Endothelial cell of umbilical vein (primary cell): ENCODE data around the gene RSPRY1. TPM values are rescaled to one million over a fixed set of nuclear protein-coding genes. Genes with fewer than 3 reads are reported as not detected.

Experiments
- BruUV-seq: library from RNA; stranded (reverse); fragments of 400-500 nt; replicated peaks from 2 replicates; lab custom pipeline; 2021; lab: Mats Ljungman, UMichigan
- CTCF ChIA-PET: fragments of 300-600, 350-600 bp; sonication (Branson Sonifier 250); formaldehyde crosslinking; loops from one replicate; lab custom pipeline; 2021; ENCODE audit warnings: antibody characterized with exemption, inconsistent platforms; lab: Charles Lee
- POLR2A ChIA-PET: fragments of 300-600, 350-600 bp; sonication (Branson Sonifier 250); formaldehyde crosslinking; loops from one replicate; lab custom pipeline; 2021; ENCODE audit warnings: antibody characterized with exemption, inconsistent platforms; lab: Charles Lee
- DNase-seq: peaks from one replicate; pipeline ENCODE4 v3.0.0-alpha.2; 2011; ENCODE audit warnings: low read depth, low spot score
- FAIRE-seq: peaks from 2 replicates; lab custom pipeline; 2011; peaks lifted over from hg19 to GRCh38; lab: Jason Lieb, UNC
- H2AFZ ChIP-seq: 2 replicates; pipeline ENCODE4 v1.6.0; 2012; ENCODE audit warnings: low read depth, low read length, control low read depth, inconsistent platforms
- H3K27ac ChIP-seq: 2 replicates; pipeline ENCODE4 v1.5.1; 2011; ENCODE audit warnings: low read depth, mild to moderate bottlenecking, control low read depth, low read length, moderate library complexity; ENCODE audit not compliant: insufficient read depth
- H3K27me3 ChIP-seq, 2 experiments: 2 replicates each; pipeline versions ENCODE4 v1.6.0 to v1.6.1; 2011; ENCODE audit warnings: low read length in 2 of 2, mixed read lengths in 1 of 2; ENCODE audit not compliant: control insufficient read depth in 2 of 2, insufficient read depth in 2 of 2
- H3K36me3 ChIP-seq, 2 experiments: 2 replicates in 1 of 2; 3 replicates in 1 of 2; pipeline ENCODE4 v1.5.1; 2011; ENCODE audit warnings: low read length in 2 of 2, mild to moderate bottlenecking in 1 of 2, moderate library complexity in 1 of 2; ENCODE audit not compliant: control insufficient read depth in 2 of 2, insufficient read depth in 2 of 2; ENCODE audit errors: extremely low read depth in 1 of 2
- H3K4me1 ChIP-seq: 3 replicates; pipeline ENCODE4 v1.5.1; 2011; ENCODE audit warnings: mild to moderate bottlenecking, low read length; ENCODE audit not compliant: control insufficient read depth, insufficient read depth; ENCODE audit errors: extremely low read depth
- H3K4me2 ChIP-seq: 2 replicates; pipeline ENCODE4 v1.6.1; 2011; ENCODE audit warnings: low read length, control low read depth, mixed read lengths; ENCODE audit not compliant: insufficient read depth
- H3K4me3 ChIP-seq, 3 experiments: fragments of 200-600 bp in 1 of 3; sonication (generic), shearing (Covaris generic) in 1 of 3; replicated peaks in 1 of 3; 2 replicates each; pipeline ENCODE4 v1.5.1; 2011 to 2016; ENCODE audit warnings: control low read depth in 3 of 3, low read length in 3 of 3, mild to moderate bottlenecking in 2 of 3, inconsistent platforms in 1 of 3, low read depth in 1 of 3, moderate library complexity in 1 of 3; ENCODE audit not compliant: insufficient read depth in 1 of 3
- H3K79me2 ChIP-seq: 2 replicates; pipeline ENCODE4 v1.6.0; 2012; ENCODE audit warnings: low read length, inconsistent platforms; ENCODE audit not compliant: control insufficient read depth, insufficient read depth
- H3K9ac ChIP-seq: replicated peaks from 2 replicates; pipeline ENCODE3; 2011; ENCODE audit warnings: low read length, control low read depth; ENCODE audit not compliant: insufficient read depth; ENCODE audit errors: extremely low read depth
- H3K9me1 ChIP-seq: replicated peaks from 3 replicates; pipeline ENCODE4 v1.6.0; 2011; ENCODE audit warnings: mild to moderate bottlenecking, low read length; ENCODE audit not compliant: control insufficient read depth, insufficient read depth; ENCODE audit errors: extremely low read depth
- H3K9me3 ChIP-seq: replicated peaks from 2 replicates; pipeline ENCODE4 v1.5.1; 2012; ENCODE audit warnings: low read length, inconsistent platforms; ENCODE audit not compliant: control insufficient read depth, insufficient read depth
- H4K20me1 ChIP-seq: replicated peaks from 2 replicates; pipeline ENCODE3; 2011; ENCODE audit warnings: mild to moderate bottlenecking, low read length; ENCODE audit not compliant: control insufficient read depth, insufficient read depth; ENCODE audit errors: extremely low read depth
- EZH2 ChIP-seq: IDR thresholded peaks from 2 replicates; pipeline ENCODE4 v1.6.1; 2012; ENCODE audit warnings: borderline replicate concordance, low read depth, mild to moderate bottlenecking, moderate library complexity, low read length, inconsistent platforms; ENCODE audit not compliant: severe bottlenecking
- FOS ChIP-seq: IDR thresholded peaks from 2 replicates; pipeline ENCODE4 v1.6.1; 2011; ENCODE audit warnings: mild to moderate bottlenecking, low read length, moderate library complexity, borderline replicate concordance; ENCODE audit not compliant: insufficient read depth
- GATA2 ChIP-seq: IDR thresholded peaks from 2 replicates; pipeline ENCODE4 v1.7.0; 2011; ENCODE audit warnings: low read depth, mild to moderate bottlenecking, moderate library complexity, mixed read lengths, low read length; ENCODE audit not compliant: insufficient read length, insufficient read depth
- JUN ChIP-seq: IDR thresholded peaks from 2 replicates; pipeline ENCODE4 v1.6.1; 2011; ENCODE audit warnings: borderline replicate concordance, low read depth; ENCODE audit not compliant: insufficient read length, insufficient read depth
- MYC ChIP-seq: IDR thresholded peaks from one replicate; pipeline ENCODE4 v1.6.1; 2011; ENCODE audit warnings: mild to moderate bottlenecking, low read depth, low read length
- POLR2A ChIP-seq: IDR thresholded peaks from 2 replicates; pipeline ENCODE4 v1.6.1; 2012; ENCODE audit warnings: low read depth, mild to moderate bottlenecking, control low read depth, low read length
- POLR2AphosphoS5 ChIP-seq: IDR thresholded peaks from 2 replicates; pipeline ENCODE4 v1.6.1; 2012; ENCODE audit warnings: low read depth, mild to moderate bottlenecking, control low read depth, low read length, moderate library complexity; ENCODE audit not compliant: insufficient read depth
- dilution Hi-C: fragments of 300-500 bp; cut with MboI; formaldehyde crosslinking; loops from one replicate; pipeline ENCODE4 v1.15.0; 2019; ENCODE audit warnings: low sequenced_read_pairs; ENCODE audit not compliant: extremely low pct_ligation_motif_present
- intact Hi-C: fragments of 100-400 bp; cut with micrococcal nuclease; formaldehyde crosslinking; loops from one replicate; pipeline ENCODE4 v1.10.0; 2022
- polyA plus RNA-seq, 4 experiments: library from polyadenylated mRNA; depleted of rRNA in 3 of 4; stranded (reverse) in 3 of 4; unstranded in 1 of 4; fragments of >200 nt; gene quantifications; 2 replicates each; pipeline versions ENCODE4 v1.2.1 to v1.2.3, GENCODE V29; 2011 to 2012; ENCODE audit warnings: missing spikeins in 1 of 4
- total RNA-seq: library from RNA; stranded (reverse); gene quantifications from 2 replicates; pipeline ENCODE4 v1.2.3, GENCODE V29; 2021
- TF ChIP-seq, protein P1 (sequence below): IDR thresholded peaks from 2 replicates; pipeline ENCODE4 v1.6.1; 2011; ENCODE audit not compliant: insufficient read depth, insufficient read length
- TF ChIP-seq, protein P2 (sequence below), 2 donors: IDR thresholded peaks; 1 replicate in 1 of 2; 2 replicates in 1 of 2; pipeline ENCODE4 v1.5.1; 2011; ENCODE audit warnings: low read length in 2 of 2, mild to moderate bottlenecking in 2 of 2, moderate library complexity in 2 of 2, control low read depth in 1 of 2, inconsistent platforms in 1 of 2, low read depth in 1 of 2; ENCODE audit not compliant: insufficient read depth in 1 of 2; ENCODE audit errors: extremely low read depth in 1 of 2

Gene RSPRY1
- total and polyA plus RNA-seq, 2 donors (not counting 3 experiments of a cell fraction or from before 2014, with no cell fraction given), result 28.5 to 55.1 TPM

DNA sequence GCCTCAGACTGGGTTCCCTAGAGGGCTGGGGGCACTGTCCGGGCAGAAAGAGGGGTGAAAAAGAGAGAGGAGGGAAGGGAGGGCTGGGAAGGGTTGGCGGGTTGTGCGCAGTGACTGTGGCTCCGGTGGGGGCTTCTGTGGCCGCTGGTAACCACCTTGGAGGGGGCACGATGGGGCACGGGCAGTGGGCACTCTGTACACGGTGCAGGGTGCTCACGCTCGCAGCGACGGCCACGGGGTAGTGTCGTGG lies 97.8 kb downstream of the RSPRY1 start:
- Histone ChIP-seq H3K27ac (no peak overlapping the region), H3K79me2 (no peaks in the 10 kb centered on the region), H3K9ac (no peak overlapping the region), H3K4me2 (peak overlapping the region; percentile 58), H4K20me1 (no peaks in the 10 kb centered on the region), H3K27me3 (no peaks in the 10 kb centered on the region), H2AFZ (peak overlapping the region; percentile 85), H3K4me1 (peaks cover 18% of the 10 kb centered on the region), H3K36me3 (no peaks in the 10 kb centered on the region), H3K9me3 (no peaks in the 10 kb centered on the region), H3K4me3 (peak overlapping the region in 1 of 3 experiments; percentile 38), H3K9me1 (no peaks in the 10 kb centered on the region)
- FAIRE-seq, result no peak
- POLR2A ChIA-PET, result no interaction called here
- TF ChIP-seq, protein P1, sequence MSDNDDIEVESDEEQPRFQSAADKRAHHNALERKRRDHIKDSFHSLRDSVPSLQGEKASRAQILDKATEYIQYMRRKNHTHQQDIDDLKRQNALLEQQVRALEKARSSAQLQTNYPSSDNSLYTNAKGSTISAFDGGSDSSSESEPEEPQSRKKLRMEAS, result no peak
- peak; percentile 57 for TF ChIP-seq EZH2
- intact Hi-C loops, result loop anchor here (2.0 to 5.0 kb wide), 3 partner anchors 17 to 97 kb away; partner anchors contain the start of genes ARL2BP, PSME3IP1 and RSPRY1
- dilution Hi-C loops, result no loop called here
- no peak for DNase-seq
- CTCF ChIA-PET, result no interaction called here
- no TSS peak for BruUV-seq

DNA sequence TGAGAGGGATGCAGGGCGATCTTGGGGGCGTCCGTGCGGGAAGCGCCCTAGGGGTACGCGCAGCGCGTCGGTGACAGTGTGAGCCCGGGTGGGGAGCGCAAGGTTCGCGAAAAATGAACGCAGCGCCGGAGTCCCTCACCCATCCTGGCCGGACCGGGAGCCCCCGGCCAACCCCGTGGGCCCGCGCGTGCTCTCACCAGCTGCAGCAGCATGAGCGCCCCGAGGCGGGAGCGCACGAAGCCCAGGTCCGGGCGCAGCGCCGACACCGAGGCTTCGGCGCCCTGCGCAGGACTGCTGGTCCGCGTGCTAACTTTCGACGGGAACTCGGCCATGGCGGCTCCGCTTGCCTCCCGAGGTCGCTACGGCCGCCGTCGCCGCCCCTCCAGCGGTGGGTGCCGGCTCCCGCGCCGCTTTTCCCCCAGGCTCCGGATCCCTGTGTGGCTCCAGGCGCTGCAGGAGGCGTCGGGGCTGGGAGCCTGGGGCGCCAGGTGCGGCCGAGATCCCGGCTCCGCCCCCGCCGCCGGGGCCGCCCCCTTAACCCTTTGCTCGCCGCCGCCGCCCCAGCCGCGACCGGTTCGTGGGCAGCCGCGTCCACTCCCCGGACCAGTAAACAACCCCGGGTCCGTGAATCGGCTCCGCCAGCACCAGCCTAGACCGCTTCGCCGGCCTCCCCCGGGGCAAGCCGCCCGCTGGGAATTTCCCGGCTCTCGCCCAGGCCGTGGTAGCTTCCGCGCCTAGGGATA lies 98.3 kb downstream of the RSPRY1 start, which contains the start of gene PLLP:
Gene PLLP, minus strand, starts transcription at position 464 of the 743 bp plus-strand sequence. Its CDS starts 132 bp downstream, at position 332.
- FAIRE-seq (peak; percentile 58), DNase-seq (peak; percentile 38)
- TF ChIP-seq, protein P1, result peak; percentile 46
- no peak for TF ChIP-seq JUN
- no peak for TF ChIP-seq FOS
- TF ChIP-seq, protein P2, sequence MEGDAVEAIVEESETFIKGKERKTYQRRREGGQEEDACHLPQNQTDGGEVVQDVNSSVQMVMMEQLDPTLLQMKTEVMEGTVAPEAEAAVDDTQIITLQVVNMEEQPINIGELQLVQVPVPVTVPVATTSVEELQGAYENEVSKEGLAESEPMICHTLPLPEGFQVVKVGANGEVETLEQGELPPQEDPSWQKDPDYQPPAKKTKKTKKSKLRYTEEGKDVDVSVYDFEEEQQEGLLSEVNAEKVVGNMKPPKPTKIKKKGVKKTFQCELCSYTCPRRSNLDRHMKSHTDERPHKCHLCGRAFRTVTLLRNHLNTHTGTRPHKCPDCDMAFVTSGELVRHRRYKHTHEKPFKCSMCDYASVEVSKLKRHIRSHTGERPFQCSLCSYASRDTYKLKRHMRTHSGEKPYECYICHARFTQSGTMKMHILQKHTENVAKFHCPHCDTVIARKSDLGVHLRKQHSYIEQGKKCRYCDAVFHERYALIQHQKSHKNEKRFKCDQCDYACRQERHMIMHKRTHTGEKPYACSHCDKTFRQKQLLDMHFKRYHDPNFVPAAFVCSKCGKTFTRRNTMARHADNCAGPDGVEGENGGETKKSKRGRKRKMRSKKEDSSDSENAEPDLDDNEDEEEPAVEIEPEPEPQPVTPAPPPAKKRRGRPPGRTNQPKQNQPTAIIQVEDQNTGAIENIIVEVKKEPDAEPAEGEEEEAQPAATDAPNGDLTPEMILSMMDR (IDR thresholded peaks at IDR 0.05; ENCODE audit: extremely low read depth in 1 of 2, insufficient read depth in 1 of 2, low read depth in 1 of 2, low read length in 2 of 2), result no peak
- TF ChIP-seq POLR2A, result no peak
- peak; percentile 60 for TF ChIP-seq EZH2
- TF ChIP-seq MYC, result no peak
- no peak for TF ChIP-seq GATA2
- TF ChIP-seq POLR2AphosphoS5, result no peak
- intact Hi-C loops (loop anchor here (2.0 to 5.0 kb wide), 3 partner anchors 18 to 97 kb away; partner anchors contain the start of genes ARL2BP, PSME3IP1 and RSPRY1), dilution Hi-C loops (no loop called here)
- Histone ChIP-seq H3K9ac (peak within 1 kb of the TSS; percentile 8), H3K36me3 (no peaks in the 10 kb centered on the region), H3K27ac (no peak within 1 kb of the TSS), H2AFZ (peak within 1 kb of the TSS; percentile 85), H3K4me1 (peaks cover 18% of the 10 kb centered on the region), H4K20me1 (no peaks in the 10 kb centered on the region), H3K79me2 (no peaks in the 10 kb centered on the region), H3K4me2 (peak within 1 kb of the TSS; percentile 58), H3K9me3 (no peaks in the 10 kb centered on the region), H3K4me3 (peak within 1 kb of the TSS; percentile 8 to 38 (median 16)), H3K27me3 (no peaks in the 10 kb centered on the region), H3K9me1 (no peaks in the 10 kb centered on the region)
- BruUV-seq, result no TSS peak
- ChIA-PET POLR2A (no interaction called here), CTCF (interaction anchor here (1.1 to 1.5 kb wide), 2 partner anchors 16 to 39 kb away, joined by 3 to 4 read pairs; partner anchors contain the start of gene ARL2BP)
